ENCODE measurements around the gene DOCK4.

Gene DOCK4

GRCh38 chr7:111735661-111736551, 470.3 kb downstream of the DOCK4 start:
- H3K27ac ChIP-seq (replicated peaks), result no peak overlapping the region
- TF ChIP-seq GABPA (IDR thresholded peaks at IDR 0.05; ENCODE audit: low read depth) (no peak), CTCF (IDR thresholded peaks at IDR 0.05; ENCODE audit: insufficient read depth, low read length) (peak; percentile 20)
- no peaks in the 10 kb centered on the region for H3K27me3 ChIP-seq (ENCODE audit: insufficient read depth, poor library complexity, severe bottlenecking)
- DNase-seq (ENCODE audit: low read depth in 1 of 2, low spot score in 1 of 2), result peak; percentile 40 to 54
- H3K4me3 ChIP-seq (replicated peaks; ENCODE audit: insufficient read depth, low read length), result no peak overlapping the region

- Histone ChIP-seq H3K27me3 (ENCODE audit: insufficient read depth, poor library complexity, severe bottlenecking) (no peaks in the 10 kb centered on the region), H3K4me3 (replicated peaks; ENCODE audit: insufficient read depth, low read length) (no peak overlapping the region), H3K27ac (replicated peaks) (no peak overlapping the region)
- TF ChIP-seq REST (IDR thresholded peaks at IDR 0.05; ENCODE audit: insufficient replicate concordance, low read depth) (no peak), POLR2AphosphoS5 (IDR thresholded peaks at IDR 0.05; ENCODE audit: low read depth) (no peak), CTCF (IDR thresholded peaks at IDR 0.05; ENCODE audit: insufficient read depth, low read length) (no peak), GABPA (IDR thresholded peaks at IDR 0.05; ENCODE audit: low read depth) (no peak), SPI1 (IDR thresholded peaks at IDR 0.05; ENCODE audit: borderline replicate concordance, low read depth) (no peak)
- no peak for DNase-seq (ENCODE audit: low read depth in 1 of 2, low spot score in 1 of 2)
These were observed 471.1 kb downstream of the DOCK4 start for GRCh38 chr7:111734954-111735660.

GRCh38 chr7:111732923-111733322, 473.3 kb downstream of the DOCK4 start:
- Histone ChIP-seq H3K4me3 (replicated peaks; ENCODE audit: insufficient read depth, low read length) (no peak overlapping the region), H3K27me3 (ENCODE audit: insufficient read depth, poor library complexity, severe bottlenecking) (no peaks in the 10 kb centered on the region), H3K27ac (replicated peaks) (no peak overlapping the region)
- no peak for DNase-seq (ENCODE audit: low read depth in 1 of 2, low spot score in 1 of 2)
- TF ChIP-seq POLR2AphosphoS5 (IDR thresholded peaks at IDR 0.05; ENCODE audit: low read depth), result no peak

- peak; percentile 31 for TF ChIP-seq CTCF (IDR thresholded peaks at IDR 0.05; ENCODE audit: insufficient read depth, low read length)
- TF ChIP-seq REST (IDR thresholded peaks at IDR 0.05; ENCODE audit: insufficient replicate concordance, low read depth), result no peak
- DNase-seq (ENCODE audit: low read depth in 1 of 2, low spot score in 1 of 2), result peak in 1 of 2 experiments; percentile 13
- no peaks in the 10 kb centered on the region for H3K27me3 ChIP-seq (ENCODE audit: insufficient read depth, poor library complexity, severe bottlenecking)
- H3K27ac ChIP-seq (replicated peaks), result no peak overlapping the region
- H3K4me3 ChIP-seq (replicated peaks; ENCODE audit: insufficient read depth, low read length), result no peak overlapping the region
These were observed 475.5 kb downstream of the DOCK4 start for GRCh38 chr7:111730476-111731300.
